Stimulated activated CD8-positive, alpha-beta memory T cell treated with anti-CD3 and anti-CD28 coated beads, Interleukin-12 subunit alpha, Interleukin-12 subunit beta, amount 100 ng/mL, for 24 hours (primary cell): ENCODE data around the gene MICB.
A peak's percentile ranks its signal among the peaks of the same experiment; 100 is the strongest.
"Not testable (repeated sequence)": the region's sequence is repeated elsewhere in the genome, so short reads cannot be mapped to it uniquely, and the experiment has no call there.

Experiments
- DNase-seq: peaks from one replicate; pipeline ENCODE4 v3.0.0-alpha.2; 2020; ENCODE audit errors: extremely low read depth

MICB gene

DNA sequence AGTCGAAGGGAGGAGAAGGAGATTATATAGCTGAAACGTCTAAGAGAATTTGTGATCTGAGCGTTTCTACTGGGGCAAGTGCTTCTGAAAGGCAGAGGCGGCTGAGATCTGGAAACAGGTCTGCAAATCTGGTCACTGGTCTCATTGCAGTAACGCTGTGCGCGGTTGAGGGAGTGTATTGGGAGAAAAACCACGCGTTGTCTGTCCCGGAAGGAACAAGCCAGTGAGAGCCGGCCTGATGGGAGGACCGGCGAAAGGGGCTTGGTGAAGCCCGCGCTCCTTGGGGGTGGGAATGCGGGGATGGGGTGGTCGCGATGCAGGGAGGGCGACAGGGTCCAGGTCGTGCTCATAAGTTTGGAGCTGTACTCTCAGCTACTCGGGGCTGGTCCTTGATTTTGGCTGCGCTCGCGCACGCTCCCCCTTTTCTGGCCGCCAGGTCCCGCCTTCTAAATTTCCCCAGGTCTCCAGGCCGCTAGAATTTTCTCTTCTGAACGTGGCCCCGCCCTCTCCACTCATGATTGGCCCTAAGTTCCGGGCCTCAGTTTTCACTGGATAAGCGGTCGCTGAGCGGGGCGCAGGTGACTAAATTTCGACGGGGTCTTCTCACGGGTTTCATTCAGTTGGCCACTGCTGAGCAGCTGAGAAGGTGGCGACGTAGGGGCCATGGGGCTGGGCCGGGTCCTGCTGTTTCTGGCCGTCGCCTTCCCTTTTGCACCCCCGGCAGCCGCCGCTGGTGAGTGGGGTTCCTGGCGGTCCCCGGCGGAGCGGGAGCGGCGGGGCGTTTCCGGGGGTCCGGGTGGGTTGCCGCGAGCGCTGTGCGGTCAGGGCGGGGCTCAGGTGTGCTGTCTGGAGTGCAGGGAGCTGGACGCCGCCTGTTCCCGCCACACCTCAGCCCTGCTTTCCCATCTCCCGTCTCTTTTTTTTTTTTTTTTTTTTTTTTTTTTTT is at the start of gene MICB:
MICB (plus strand) TSS at position 615 of the 946 bp plus-strand sequence; CDS start at position 664, 49 bp downstream.
- DNase-seq = peak; percentile 65

DNA sequence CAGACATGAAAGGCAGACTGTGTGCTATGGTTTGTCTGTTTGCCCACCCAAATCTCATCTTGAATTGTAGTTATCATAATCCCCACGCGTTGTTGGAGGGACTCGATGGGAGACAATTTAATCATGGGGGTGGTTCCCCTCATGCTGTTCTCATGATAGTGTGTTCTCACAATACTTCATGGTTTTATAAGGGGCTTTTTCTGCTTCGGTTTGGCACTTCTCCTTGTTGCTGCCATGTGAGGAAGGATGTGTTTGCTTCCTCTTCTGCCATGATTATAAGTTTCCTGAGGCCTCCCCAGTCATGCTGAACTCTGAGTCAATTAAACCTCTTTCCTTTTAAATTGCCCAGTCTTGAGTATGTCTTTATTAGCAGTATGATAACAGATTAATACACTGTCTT is 47.2 kb upstream of the MICB start:
- DNase-seq = no peak

DNA sequence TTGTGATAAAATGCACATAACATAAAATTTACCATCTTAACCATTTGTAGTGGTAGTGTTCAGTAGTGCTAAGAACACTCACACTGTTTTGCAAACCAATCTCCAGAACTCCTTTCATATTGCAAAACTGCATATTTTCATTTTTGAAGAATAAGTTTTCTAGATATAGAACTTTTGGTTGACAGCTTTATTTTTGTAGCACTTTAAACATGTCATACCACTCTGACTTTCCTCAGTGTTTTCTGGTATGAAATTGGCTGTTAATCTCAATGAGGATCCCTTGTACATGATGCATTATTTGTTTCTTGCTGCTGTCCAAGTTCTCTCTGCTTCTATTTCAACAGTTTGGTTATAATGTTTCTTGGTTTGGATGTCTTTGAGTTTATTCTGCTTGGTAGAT is 45.1 kb upstream of the MICB start:
- no peak for DNase-seq

DNA sequence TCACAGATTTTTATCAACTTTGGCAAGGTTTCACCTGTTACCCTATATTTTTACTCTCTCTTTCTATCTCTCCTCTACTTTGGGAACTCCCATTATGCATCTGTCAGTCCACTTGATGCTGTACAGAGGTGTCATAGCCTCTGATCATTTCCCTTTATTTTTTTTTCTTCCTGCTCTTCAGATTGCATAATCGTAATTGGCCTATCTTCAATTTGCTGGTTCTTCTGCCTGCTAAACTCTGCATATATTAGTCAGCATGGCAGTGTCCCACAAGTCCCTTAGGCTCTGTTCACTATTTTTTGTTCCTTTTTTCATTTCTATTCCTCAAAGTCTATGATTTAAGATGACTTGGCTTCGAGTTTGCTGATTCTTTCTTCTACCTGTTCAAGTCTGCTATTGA is 44.7 kb upstream of the MICB start:
- no peak for DNase-seq

DNA sequence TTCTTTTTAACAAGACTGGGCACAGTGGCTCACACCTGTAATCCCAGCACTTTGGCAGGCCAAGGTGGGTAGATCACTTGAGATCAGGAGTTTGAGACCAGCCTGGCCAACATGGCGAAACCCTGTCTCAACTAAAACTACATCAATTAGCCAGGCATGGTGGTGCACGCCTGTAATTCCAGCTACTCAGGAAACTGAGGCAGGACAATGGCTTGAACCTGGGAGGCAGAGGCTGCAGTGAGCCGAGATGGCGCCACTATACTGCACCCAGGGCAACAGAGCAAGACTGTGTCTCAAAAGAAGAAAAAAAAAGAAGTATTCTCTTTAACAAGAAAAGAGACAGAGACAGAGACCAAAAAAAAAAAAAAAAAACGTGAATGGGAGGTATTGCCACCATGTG is 38.1 kb upstream of the MICB start:
- not testable (repeated sequence) for DNase-seq

DNA sequence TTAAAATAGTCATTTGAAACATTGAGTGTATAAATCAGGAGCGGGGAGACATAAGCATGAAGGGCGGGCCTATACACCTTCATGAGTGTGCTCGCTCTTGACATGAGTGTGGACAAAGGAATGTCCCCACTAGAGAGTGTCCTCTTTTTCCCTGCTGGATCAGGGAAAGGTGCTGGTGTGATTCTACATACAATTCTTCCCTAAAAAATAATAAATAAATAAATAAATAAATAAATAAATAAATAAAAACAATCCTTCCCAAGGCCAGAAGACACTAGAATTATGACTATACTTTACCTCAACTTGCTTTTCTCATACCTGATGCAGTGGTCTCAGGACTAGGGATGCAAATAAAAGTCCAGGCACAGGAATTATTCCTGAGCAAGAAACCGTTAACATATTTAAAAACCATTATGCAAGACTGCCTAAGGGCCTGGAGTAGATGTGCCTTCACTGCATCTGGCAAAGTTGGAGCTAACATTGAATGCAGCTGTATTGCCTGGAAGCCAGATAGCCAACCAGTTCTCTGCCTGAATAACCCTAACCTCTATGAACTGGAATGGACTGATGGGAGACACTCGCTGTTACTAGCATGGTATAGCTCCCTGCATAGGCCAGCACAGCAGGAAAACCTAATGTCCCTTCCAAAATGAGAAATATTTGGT is 37.5 kb upstream of the MICB start:
- no peak for DNase-seq

DNA sequence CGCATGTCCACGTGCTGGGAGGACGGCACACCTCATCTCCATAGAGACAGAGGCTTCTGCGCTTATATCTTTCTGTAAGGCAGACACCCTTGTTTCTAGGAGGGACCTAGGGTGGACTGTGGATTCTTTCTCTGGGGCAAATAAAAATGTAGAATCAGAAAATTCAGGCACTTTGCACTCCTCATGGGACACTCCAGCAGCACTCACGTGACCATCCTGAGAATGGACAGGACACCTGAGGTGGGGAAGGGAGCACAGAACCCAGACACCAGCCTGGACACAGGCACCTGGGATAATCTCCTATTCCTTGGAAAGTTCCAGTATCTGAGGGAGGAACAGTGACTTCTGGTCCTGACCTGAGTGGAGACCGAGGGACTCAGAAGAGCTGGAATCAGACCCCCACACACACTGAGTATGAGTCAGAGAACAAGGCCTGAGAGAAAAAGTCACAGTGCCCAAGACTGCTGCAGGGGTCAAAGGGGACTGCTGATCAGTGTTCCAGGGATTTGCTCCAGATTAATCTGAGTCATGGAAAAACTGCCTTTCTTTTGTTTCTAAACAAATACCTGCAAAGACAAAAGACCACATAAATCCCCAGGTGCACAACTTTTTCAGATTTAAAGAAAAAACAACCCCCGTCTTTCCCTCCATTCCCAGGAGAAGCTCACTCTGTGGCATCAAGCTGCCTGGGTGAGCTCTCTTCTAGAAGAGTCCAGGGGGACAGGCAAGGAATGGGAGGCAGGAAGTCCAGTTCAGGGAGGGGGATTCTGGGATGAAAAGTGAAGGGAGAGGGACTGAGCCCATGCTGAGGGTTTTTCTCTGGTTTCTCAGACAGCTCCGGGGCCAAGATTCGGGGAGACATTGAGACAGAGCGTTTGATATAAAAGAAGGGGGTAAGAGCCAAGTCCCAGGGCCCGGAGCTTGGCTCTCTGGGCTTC is 35.6 kb upstream of the MICB start:
- DNase-seq = no peak

DNA sequence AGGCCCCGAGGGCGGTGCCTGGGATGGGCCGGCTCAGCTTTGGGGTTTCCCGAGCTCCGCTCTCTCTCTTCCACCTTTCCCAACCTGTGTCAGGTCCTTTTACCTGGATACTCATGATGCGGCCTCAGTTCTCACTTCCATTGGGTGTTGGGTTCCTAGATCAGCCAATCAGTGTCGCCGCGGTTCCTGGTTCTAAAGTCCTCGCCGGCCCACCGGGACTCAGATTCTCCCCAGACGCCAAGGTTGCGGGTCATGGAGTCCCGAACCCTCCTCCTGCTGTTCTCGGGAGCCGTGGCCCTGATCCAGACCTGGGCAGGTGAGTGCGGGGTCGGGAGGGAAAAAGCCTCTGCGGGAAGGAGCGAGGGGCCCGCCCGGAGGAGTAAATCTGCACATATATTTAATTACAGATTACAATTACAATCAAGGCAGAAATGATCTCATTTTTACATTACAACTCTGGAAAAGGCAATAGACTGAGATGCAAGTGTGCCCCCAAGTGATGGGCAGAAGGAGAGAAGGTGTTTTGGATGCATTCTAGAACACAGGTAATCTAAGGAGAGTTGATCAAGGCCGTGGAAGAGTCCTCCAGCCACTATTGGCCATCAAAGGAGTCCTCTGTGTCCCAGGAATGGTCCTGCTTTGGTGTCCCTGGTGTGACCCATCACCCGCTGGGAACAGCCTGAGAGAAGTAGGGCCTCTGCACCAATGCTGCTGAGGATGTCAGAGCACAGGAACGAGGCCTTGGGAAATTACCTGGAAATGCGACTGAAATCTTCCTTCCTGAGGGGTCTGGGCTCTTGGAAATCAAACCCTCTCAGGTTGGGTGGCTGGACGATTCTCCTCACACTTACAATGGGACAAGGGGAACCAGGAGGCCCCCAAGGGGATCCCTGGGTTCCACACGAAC is 34.7 kb upstream of the MICB start:
- peak; percentile 60 for DNase-seq

DNA sequence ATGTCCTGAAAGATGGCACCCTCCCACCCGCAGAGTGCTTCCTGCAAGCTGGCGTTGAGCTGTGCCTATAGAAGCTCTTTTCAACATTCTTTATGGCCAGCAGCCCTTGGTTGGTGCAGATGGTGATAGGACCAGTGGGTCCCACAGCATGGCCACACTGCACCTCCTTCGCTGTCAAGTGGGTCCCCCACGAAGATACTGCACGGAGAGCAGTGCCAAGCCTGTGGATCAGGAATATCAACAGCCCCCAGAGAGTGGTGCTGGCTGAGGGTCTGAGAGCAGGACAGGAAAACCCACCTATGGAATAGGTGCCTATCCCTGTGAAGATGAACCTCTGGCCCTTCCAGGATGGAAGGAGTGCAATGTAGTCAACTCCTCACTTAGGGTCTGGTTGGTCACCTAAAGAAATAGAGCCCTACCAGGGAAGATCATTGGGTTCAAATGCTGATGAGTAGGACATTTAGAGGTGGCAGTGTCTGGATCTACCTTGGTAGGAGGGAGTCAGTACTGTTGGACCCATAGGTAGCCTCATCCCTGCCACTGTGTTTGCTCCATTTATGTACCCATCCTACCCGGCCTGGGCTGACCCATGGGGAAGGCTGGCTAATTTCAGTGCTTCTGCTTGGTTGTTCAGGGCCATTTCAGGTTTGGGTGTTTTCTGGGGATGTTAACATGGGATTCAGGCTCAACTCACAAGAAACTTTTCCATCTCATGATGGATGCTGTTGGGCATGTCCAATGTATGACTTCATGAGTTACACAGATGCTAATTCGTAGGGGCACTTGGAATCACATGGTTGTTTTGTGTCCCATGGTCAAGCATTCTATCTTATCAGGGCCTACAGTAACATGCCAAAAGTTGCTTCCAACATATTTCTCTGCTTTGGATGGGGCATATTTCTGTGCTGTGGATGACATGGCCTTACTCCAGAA is 33.4 kb upstream of the MICB start:
- no peak for DNase-seq

DNA sequence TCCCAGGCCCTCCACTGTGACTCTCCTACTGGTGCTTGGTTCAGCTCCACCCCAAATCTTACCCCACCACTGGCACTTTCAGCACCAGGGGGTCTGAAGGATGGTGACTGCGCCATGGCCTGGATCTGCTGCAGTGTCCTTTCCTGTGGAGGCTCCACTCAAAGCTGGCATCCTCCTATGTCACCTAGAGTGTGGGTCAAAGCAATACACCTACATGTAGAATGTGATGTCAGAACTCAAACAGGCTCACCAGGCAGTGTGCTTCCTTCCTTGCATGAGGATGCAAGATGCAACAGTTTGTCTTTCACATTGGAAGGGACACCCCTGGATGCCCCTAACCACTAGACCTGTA is 32.8 kb upstream of the MICB start:
- no peak for DNase-seq

DNA sequence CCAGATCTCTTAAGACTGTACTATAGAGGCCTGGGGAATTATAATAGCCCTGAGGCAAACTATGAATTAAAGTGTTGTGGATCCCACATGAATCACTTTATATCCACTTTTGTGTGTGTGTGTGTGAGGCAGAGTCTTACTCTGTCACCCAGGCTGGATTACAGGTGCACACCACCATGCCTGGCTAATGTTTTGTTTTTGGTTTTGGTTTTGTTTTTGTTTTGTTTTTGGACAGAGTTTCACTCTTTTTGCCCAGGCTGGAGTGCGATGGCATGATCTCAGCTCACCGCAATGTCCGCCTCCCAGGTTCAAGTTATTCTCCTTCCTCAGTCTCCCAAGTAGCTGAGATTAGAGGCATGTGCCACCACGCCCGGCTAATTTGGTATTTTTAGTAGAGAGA is 32.2 kb upstream of the MICB start:
- no peak for DNase-seq

DNA sequence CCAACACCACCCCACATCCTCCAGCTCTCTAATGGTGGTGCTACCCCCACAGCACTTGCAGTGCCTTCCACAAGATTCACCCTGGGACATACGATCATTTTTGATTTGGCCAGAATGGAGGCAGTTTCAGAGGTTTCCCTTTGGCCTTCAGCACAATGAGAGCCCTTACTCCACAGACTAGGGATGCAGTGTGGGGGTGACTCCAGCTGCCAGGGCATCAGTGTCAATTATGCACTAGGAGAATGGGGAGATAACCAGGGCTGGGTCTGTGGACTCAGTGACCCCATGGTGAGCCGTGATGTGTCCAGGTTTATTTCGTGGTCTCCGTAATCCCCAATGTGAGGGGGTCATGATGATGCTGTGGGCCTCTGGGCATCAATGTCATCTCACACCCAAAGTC is 31.5 kb upstream of the MICB start:
- no peak for DNase-seq

DNA sequence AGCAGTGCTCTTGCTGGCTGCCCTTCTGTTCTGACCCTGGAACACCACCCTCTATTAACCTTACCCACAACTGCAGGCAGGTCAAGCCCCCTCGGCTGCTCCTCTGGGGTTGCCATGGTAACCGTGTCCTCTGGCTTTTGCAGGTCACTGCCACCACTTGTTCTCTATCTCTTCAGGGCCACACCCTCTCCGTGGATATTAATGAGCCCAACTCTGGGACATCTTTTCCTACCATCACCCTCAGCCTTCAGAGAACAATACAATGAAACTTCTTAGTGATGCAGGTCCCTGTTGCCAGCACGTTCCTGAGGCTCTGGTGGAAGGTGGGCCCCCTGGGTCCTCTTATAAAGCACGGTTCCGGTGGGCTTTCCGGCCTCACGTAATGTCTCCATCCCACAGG is 30.8 kb upstream of the MICB start:
- DNase-seq = no peak

DNA sequence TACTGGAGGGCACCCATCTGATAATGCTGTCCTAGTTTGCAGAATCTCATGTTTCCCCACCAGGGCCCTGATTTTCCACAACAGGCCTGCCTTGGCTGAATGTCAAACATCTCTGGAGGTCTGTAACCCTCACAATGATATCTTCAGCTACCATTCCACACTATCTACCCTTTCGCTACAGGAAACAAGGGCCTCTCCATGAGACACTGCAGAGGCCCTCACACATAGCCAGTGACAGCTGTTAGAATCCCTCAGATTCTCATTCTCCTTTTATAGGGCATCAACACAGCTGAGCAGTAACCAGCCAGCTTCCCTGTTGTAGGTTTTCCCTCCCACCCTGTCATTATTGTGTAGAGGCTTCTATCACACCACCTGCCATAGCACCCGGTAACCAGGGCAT is 29.6 kb upstream of the MICB start:
- no peak for DNase-seq

DNA sequence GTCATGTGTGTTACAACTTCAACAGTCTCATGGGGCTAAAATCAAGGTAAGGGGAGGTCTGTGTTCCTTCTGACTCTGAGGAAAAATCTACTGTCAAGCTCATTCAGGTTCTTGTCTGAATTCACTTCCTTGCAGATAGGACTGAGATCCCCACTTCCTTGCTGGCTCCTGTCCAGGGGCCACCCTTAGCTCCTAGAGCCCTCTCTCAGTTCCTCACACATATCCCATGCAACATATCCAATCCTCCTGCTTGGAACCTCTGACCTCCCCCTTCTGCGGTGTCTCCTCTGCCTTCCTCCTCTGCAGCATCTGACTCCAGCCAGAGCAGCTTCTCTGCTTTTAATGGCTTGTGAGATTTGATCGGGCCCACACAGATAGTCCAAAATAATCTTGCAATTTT is 27.1 kb upstream of the MICB start:
- DNase-seq = no peak

DNA sequence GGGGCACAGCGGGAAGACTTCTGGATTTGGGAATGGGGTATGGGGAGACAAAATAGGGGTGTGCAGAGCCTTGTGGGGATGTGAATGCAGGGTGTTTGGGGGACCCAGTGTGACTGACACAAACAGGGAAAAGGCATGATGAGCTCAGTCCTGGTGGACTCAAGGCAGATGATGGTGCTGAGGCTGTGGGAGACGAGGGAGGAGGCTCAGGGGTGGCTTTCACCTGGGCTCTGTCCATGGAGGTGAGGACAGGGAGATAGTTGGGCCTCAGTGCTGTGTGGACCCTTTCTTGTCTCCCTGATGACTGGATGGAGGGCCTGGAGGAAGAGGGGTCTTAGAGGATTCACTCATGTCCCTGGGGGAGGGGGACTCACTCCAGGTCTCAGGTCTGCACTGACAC is 26.2 kb upstream of the MICB start:
- no peak for DNase-seq

DNA sequence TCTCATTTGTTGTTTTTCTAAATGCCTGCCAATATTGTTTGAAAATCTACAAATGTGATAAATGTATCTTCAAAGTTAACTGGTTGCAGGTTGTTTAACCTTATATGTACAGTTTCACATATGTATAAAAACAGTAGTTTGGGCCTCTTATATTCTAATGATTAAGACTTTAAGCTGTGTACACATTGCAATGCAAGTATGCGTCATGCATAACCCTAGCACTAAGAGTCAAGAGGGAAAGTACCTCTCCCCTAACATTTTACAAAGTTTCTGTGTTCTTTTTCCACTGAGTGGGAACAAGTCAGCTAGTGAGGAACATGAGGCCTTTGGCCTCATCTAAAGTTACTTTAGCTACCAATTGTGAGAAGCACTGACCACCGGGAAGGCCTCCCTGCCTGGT is 25.7 kb upstream of the MICB start:
- DNase-seq = no peak

DNA sequence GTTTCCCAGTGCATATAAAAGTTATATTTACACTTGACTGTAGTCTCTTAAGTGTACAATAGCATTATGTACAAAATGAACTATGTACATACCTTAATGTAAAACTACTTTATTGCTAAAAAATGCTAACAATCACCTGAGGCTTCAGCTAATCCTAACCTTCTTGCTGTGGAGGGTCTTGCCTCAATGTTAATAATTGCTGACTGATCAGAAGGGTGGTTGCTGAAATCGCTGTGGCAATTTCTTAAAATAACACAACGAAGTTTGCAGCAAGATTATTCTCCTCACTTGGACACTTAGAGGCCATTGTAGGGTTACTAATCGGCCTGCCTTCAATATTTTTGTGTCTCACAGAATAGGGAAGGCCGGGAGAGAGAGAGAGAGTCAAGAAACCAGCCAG is 24.7 kb upstream of the MICB start:
- no peak for DNase-seq

DNA sequence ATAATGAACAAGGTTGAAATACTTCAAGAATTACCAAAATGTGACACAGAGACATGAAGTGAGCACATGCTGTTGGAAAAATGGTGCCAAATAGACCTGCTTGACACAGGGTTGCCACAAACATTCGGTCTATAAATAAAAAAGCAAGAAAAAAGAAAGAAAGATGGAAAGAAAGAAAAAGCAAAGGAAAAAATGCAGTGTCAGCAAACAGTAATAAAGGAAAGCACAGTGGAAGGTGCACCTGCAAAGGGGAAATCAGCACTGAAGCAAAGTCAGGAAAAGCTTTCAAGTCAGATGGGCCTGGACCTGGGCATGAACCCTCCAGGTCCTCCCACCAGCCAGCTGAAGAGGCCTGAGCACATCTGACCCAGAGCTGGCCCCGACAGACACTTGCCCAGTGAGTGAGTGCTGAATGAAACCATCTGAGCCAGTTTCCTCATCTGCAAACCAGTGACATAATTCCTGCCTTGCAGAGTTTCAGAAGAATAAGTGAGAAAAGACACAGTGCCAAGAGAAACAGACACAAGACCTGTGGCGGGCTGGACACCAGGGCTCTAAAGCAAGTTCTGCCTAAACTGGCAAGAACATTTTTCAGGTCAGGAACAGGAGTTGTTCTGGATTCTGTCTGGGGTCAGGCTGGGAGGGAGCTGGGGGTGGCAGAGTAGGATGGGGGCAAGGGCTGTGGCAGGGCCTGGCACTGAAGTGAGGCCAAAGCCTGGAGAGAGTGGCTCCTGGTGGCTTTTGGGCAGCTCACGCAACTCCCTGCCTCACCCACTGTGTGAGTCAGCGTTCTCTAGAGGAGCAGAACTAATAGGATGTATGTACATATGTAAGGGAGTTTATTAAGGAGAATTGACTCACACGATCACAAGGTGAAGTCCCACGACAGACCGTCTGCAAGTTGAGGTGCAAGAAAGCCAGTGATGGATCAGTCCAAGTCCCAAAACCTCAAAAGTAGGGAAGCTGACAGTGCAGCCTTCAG is 23.9 kb upstream of the MICB start:
- no peak for DNase-seq
